NCI-H82 (cell line): ENCODE data around the gene CPE.
A peak's percentile ranks its signal among the peaks of the same experiment; 100 is the strongest.

Experiments
- DNase-seq: peaks from one replicate; lab custom pipeline; 2025; lab: John Stamatoyannopoulos, UW

Gene CPE

GRCh38 chr4:165364452-165365080, 14.2 kb upstream of the CPE start:
- DNase-seq = no peak

DNA sequence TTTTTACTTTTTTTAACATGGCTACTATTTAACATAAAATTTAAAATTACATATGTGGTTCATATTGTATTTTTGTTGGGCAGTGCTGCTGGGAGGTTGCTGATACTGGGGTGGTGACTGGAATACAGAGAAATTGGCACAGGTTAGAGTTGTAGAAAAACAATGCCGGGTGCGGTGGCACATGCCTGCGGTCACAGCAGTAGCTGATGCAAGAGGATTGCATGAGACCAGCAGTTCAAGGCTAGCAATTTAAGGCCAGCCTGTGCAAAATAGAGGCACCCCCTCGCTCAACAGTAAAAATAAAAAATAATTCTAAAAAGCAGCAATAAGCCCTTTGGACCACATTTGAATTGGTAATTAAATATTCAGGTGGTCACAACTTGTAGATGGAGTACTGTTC, 11.8 kb upstream of the CPE start:
- no peak for DNase-seq

DNA sequence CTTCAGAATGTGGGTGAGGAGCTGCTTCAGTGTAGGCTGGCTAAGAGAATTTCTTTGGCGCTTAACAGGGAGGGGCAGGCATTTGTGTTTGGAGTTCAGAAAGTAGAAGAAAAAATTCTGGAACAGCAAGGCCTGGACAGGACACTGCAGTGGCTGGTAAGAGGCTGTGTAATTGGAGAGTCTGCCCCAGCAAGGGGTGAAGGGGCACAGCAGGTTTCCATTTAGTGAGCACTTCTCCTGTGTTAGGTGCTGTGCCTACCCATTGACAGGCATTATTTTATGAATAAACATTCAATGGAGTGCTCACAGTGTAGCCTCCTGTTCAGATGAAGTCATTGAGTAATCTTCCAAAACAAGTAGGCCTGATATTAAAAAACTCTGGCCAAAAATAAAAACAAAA, 10.7 kb upstream of the CPE start:
- DNase-seq = no peak

- no peak for DNase-seq
Observed at GRCh38 chr4:165368567-165368966, 10.2 kb upstream of the CPE start.

GRCh38 chr4:165369522-165369921, 9.3 kb upstream of the CPE start:
- DNase-seq = no peak

GRCh38 chr4:165370530-165370929, 8.3 kb upstream of the CPE start:
- DNase-seq = no peak

DNA sequence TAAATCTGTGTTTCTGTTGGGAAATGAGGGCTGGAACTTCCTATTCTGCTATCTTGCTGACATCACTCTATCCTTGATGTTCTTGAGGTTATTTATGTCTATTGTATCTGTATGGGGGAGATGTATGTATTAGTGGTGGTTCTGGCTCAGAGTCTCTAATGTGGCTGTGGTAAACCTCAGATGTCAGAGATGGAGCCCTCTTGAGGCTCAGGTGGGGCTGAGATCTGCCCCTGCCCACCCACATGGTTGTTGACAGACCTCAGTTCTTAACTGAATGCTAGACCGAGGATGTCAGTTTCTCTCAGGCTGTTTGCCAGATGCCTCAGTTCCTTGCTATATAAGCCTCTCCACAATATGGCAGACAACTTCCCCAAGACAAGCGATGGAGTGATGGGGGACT, 3.3 kb upstream of the CPE start:
- DNase-seq = no peak

DNA sequence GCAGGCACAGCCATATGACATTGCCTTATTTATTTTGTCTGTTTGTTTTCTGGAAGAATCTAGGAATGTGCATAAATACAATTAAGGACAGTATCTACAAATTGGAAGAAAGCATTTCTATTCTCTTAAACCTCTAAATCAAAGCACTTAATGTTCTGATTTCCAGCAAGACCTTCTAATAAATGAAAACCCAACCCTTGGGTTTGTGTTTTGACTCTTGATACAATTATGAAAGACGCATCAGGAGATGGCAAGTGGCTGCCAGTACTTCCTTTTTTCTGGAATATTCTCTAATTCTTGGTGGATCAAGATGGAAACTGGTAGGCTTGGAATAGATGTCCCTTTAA, 437 bp upstream of the CPE start:
- no peak for DNase-seq

DNA sequence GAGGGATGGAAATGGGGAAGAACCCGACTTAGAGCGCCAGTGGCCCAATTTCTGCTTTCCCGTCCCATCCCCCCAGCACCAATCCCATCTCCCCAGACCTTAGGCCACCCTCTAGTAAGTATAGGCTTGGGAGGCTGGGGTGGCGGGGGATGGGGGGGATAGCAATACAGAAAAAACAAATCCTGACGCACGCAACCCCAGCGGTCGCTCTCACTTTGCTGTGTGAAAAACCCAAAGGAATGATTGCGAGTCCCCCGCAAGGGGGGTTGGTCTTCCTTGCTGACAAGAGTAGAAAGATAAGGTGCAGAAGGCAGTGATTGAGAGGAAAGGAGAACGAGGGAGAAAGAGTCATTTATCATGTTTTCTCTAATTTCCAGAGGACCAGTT, 863 bp downstream of the CPE start:
- DNase-seq = peak; percentile 71

GRCh38 chr4:165380805-165381204, 2.0 kb downstream of the CPE start:
- DNase-seq = no peak

GRCh38 chr4:165381821-165382373, 3.1 kb downstream of the CPE start:
- DNase-seq = peak; percentile 13

DNA sequence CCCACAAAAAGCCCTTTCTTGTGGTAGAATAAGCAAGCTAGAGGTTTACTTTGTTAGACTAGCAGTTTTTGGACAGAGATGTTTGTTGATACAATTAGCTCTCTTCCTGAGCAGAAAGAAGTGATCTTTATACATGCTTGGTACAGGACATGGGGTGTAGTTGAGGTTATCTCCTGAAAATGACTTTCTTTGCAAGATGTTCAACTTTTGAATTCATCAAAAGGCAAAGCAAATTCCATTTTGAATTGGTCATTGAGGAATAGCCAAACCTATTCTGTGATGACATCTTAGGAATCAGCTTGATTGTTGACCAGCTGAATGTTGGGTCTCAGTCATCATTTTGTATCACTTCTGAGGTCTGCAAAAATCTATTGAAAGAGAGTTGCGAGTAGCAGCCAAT, 3.8 kb downstream of the CPE start:
- DNase-seq = no peak

GRCh38 chr4:165383591-165384073, 4.8 kb downstream of the CPE start:
- DNase-seq = peak; percentile 46

- DNase-seq = peak; percentile 47
Observed at GRCh38 chr4:165384186-165384585, 5.4 kb downstream of the CPE start.

- peak; percentile 70 for DNase-seq
Observed at GRCh38 chr4:165384598-165384997, 5.8 kb downstream of the CPE start.

GRCh38 chr4:165385126-165385525, 6.3 kb downstream of the CPE start:
- no peak for DNase-seq

DNA sequence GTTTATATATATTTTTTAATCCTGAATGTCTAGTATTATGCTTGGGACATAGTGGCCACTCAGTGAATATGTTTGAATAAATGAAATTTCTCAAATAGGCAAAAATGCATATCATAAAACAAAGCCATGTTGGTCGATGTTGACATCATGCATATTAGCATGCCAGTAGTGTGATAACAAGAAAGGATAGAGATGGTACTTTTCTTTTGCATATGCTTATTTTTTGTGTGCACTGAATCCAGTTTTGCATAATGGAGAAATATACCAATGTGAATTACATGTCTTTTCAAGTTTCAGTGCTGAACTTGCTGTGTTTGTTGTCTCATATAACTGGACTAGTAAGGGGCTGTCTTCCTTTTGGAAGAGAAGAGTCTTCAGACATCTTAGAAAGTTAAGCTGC, 7.5 kb downstream of the CPE start:
- no peak for DNase-seq

- DNase-seq = no peak
Observed at GRCh38 chr4:165388756-165389155, 9.9 kb downstream of the CPE start.

- no peak for DNase-seq
Observed at GRCh38 chr4:165393051-165393450, 14.2 kb downstream of the CPE start.

- no peak for DNase-seq
Observed at GRCh38 chr4:165393704-165394103, 14.9 kb downstream of the CPE start.

DNA sequence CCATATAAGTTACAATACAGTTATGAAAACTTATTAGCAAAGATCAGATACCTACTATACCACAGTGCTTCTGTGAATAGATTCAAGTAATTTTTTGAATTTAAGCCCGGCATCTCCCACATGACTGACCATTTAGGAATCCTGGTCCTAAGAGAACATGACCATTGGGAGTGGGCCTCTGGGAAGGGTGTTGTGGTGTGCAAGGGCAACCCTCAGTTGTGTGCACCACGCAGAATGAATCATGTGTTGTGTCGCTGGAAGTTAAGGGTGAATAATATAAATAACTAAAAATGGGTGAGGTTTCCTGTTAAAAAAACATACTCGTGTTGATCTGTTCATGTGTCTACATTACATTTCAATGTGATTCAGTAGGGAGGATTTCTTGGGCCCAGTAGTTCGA, 15.5 kb downstream of the CPE start:
- no peak for DNase-seq

DNA sequence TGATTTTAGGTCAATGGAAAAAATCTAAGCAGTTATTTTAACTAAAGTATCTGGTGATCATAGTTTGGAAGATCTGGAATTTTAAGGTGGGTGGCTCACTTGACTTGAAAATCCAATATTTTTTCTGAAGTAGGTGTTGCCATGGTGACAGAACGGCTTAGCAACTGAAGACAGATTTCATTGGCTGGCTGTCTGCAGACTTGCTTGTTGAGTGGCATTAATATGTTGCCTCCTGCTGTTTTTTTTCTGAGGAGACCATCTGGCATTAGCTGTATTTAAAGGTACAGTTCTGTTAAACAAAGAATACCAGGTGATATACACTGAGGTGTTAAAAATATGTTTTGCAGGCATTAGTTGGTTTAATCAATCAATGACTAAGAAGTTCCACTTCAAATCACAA, 19.8 kb downstream of the CPE start:
- peak; percentile 99 for DNase-seq

DNA sequence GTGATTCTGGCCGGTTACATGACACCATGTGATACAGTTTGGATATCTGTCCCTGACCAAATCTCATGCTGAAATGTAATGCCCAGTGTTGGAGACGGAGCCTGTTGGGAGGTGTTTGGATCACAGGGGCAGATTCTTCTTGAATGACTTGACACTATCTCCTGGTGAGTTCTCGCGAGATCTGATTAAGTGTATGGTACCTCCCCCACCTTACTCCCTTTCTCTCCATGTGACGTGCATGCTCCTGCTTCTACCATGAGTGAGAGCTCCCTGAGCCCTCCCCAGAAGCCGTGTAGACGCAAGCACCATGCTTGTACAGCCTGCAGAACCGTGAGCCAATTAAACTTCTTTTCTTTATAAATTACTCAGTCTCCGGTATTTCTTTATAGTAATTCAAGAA, 23.6 kb downstream of the CPE start:
- no peak for DNase-seq

DNA sequence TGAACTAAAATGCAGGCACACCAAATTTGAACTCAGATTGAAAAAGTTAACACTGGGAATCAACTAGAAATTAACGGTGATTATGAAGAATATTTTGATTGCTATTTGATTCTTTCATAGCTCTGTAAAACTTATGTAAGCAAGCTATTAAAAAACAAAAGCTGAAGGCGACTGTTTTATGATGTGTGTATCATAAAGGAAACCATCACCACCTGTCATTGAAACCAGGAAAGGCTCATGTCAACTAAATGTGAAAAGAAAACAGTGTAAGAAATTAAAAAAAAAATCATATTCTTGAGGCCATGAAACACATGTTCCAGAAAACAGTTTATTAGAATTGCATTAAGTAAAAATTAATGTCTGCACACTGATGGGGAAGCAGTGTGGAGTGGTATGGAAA, 24.2 kb downstream of the CPE start:
- no peak for DNase-seq
